ENCODE measurements around the gene UTF1.

Gene UTF1, protein sequence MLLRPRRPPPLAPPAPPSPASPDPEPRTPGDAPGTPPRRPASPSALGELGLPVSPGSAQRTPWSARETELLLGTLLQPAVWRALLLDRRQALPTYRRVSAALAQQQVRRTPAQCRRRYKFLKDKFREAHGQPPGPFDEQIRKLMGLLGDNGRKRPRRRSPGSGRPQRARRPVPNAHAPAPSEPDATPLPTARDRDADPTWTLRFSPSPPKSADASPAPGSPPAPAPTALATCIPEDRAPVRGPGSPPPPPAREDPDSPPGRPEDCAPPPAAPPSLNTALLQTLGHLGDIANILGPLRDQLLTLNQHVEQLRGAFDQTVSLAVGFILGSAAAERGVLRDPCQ

DNA sequence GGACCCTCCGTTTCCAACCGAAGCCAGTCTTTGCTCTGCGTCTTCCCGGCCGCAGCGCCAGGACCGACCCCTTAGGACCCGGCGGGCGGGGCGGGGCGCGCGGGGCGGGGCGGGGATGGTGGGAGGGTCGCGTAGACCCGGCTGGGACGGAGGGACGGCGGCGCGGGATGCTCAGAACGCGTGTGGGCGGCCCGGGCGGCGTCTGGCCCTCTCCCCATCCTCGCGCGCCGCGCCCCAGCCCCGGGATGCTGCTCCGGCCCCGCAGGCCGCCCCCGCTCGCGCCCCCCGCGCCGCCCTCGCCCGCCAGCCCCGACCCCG, at the start of gene UTF1:
Gene UTF1 (plus strand): TSS at position 174 of the 318 bp plus-strand sequence. CDS start 72 bp downstream, at position 246.
- DNase-seq (ENCODE audit: low read depth), result no peak

DNA sequence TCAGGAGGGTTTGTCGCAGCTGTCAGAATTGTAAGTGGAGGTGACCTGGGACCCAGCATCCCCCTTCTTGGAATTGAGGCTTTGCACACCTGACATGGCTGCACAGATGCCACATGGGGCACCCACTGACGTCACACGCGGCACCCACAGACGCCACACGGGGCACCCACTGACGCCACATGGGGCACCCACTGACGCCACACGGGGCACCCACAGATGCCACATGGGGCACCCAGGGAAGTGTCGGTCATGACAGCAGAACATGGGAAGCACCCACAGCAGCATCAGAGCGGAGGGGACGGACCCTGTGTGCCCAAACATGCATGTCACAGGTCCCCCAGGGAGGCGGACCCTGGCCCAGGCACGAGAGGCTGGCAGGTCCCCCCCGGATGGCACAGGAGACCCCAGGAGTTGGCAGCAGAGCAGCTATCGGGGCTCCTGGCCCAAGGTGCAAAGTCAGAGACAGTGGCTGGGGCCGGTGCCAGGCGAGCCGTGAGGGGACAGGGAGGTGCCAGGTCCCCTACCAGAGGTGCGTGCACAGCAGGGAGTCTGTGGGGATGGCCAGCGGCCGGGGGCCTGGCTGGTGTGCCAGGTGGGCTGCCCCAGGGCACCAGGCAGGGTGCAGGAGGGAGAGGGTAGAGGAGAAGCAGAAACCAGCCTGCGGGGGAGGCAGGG, 48.9 kb upstream of the UTF1 start:
- DNase-seq (ENCODE audit: low read depth), result no peak

DNA sequence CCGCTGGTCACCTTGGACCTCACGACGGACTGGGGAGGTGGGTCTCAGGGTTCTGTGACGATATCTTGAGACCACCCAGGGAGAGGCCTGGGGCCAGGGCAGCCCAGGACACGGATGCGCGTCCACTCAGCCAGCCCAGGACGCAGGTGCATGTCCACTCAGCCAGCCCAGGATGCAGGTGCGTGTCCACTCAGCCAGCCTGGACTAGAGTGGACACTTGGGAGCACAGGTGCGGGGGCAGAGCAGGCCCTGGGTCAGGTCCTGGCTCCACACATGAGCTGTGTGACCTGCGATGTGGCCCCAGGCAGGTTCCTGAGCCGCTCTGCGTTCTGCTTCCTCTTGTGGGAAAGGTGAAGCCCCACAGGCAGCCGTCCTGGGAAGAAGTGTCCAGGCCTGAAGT, 47.8 kb upstream of the UTF1 start:
- DNase-seq (ENCODE audit: low read depth), result no peak

DNA sequence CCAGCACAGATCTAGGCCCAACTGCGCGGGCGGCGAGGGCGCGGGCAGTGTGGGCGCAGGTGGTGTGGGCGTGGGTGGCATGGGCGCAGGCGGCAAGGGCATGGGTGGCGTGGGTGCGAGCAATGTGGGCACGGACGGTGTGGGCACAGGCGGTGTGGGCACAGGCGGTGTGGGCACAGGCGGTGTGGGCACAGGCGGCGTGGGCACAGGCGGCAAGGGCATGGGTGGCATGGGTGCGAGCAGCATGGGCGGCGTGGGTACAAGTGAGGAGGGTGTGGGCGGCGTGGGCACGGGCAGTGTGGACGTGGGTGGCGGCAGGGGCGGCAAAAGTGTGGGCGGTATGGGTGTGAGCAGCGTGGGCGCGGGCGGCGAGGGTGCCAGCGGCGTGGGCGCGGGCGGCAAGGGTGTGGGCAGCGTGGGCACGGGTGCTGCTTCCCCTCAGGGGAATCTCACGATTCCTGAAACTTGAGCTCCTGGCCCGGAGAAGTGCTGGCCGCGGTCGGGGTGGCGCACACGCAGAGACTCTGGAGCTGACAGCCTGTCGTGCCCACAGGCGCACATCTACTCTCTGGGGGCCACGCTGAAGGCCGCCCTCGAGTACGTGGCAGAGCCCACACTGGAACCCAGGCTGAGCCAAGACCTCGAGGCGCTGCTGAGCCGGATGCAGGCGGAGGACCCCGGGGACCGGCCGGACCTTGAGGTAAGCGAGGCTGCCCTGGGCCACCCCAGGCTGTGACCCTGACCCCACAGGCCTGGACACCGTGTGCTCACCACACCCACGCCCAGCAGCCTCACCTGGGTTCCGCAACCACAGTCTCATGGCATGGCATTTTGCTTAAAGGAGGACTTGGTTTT, 47.0 kb upstream of the UTF1 start:
- no peak for DNase-seq (ENCODE audit: low read depth)

DNA sequence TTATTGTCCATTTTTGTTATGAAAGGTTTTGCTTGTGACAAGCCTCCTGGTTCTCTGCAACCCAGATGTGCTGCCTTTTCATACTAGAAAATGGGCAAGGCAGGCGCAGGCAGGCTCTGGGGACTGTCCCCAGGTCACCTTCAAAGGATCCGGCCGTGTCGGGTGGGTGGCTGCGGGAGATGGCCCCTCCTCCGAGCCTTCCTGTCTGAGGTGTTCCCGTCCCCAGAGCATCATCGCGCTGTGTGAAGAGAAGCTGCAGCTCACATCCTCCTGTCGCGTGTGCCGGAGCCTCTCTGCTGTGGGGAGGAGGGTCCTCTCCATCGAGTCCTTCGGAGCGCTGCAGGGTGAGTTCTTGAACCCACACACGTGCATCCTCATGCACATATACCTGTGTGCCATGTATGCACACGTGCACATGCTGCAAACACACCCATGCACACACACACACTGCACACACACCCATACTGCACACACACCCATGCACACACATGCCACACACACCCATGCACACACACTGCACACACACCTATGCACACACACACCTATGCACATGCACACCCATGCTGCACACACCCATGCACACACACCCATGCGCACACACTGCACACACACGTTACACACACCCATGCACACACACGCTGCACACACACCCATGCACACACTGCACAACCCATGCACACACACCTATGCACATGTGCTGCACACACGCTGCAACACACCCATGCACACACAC, 46.2 kb upstream of the UTF1 start:
- no peak for DNase-seq (ENCODE audit: low read depth)

DNA sequence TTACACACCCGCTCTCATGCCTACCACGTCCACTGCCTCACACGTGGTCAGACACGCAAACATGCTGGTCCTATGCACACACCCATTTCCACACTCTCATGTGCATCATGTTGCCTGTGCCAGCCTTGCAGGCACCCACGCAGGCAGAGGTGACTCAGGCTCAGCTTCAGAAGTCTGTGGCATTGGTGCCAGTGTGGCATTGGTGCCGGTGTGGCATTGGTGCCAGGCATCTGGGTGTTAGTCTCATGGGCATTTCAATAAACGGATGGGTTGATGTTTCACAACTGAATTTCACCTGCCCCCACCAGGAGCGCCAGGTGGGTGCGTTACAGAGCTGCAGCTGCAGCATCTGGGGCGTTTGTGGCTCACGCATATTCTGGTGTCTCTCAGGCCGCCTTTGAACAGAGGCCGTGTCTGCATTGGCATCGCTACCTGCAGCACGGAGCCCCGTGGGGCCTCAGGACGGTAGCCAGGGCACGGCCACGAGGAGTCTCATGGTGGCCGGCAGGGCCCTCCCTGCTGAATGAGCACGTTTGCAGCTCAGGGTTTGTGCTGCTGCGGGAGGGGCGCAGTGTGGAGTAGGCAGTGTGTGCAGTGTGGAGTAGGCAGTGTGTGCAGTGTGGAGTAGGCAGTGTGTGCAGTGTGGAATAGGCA, 45.3 kb upstream of the UTF1 start:
- no peak for DNase-seq (ENCODE audit: low read depth)

DNA sequence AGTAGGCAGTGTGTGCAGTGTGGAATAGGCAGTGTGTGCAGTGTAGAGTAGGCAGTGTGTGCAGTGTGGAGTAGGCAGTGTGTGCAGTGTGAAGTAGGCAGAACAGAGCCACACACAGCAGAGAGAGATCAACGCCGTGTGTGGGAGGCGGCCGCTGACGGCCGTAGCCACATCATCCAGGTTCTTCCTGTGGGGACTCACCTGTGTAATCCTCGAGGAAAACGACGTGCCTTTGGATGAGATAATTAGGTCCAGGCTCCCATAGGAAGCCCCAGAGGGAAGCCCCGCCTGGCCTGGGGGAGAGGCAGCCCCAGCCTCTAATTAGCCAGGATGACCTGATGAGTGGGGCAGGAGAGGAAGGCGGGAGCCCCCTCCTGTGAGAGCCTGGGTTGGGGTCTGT, 44.6 kb upstream of the UTF1 start:
- DNase-seq (ENCODE audit: low read depth), result no peak

DNA sequence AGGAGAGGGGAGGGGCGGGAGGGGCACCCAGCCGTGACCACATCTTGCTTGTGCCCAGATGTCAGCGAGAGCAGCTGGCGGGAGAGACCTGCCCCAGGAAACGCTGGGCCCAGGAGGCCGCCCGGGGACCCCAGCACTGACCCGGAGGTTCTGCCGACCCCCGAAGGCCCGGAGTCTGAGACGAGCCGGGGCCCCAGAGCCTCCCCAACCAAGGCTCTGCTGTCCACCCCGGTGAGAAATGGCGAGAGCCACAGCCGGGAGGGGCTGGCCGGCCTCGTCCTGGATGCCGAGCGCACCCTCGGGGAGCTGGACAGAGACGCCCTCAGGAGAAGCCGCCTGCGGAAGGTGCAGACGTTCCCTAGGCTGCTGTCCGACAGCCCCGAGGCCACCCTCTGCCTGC, 44.1 kb upstream of the UTF1 start:
- no peak for DNase-seq (ENCODE audit: low read depth)

DNA sequence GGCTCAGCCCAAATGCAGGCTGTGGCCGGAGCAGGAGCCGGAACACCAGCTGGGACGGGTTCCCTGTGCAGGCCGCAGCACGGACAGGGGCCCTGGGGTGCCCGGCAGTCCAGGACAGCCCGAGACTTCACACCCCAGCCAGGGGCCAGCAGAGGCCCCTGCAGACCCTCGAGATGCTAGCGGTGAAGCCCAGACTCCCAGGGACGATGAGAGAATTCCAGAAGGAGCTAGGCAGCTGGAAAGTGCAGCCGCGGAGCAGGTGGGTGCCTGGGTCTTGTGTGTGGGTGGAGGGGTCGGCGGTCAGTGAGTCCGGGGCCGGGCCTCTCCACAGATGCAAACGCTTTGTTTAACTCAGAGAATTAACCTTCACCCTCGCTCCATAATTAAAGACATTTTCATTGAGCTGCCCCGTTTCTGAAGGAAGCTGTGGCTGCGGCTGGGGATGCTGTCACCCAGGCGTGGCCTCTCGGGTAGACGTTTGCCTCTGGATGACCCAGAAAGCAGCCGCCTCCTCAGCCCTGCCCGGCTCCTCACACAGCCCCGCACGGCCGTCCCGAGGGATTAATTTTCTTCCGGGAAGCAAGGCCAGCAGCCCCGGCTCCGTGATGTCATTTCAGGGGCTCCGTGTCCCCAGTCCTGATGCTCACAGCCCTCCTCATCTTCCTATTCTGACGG, 43.5 kb upstream of the UTF1 start:
- no peak for DNase-seq (ENCODE audit: low read depth)

DNA sequence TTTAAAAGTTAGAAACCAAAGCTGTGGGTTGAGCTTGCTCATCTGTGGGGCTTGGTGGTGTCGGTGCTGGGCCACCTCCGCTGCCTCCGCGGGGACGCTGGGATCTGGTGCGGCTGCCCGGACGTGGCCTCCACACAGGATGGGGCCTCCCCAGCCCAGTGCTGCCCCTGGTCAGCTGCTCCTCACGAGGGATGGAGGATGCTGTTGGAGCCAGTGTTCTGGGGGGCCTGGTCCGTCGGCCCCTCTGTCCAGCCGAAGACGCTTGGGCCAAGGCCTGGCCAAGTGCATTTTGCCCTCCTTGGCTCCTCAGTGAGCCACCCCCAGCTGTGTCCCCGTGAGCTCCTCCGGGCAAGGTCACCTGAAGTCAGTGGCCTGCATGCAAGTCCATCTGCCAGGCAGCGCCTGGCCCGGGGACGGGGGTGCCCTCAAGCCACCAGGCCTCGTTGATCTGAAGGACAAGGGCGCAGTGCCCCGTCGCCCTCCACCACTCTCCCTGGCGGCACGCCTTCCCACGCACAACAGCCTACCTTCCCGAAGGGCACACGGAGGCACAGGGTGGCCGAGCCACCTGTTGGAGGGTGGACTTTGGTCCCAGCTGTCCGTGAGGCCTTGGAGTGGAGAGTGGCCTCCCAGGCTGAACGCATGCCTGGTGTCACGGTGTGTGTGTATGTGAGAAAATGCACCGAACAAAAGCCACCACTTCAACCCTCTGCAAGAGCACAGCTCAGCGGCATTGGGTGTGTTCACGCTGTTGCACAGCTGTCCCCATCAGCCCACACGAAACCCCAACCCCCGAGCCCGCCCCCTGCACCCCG, 42.7 kb upstream of the UTF1 start:
- no peak for DNase-seq (ENCODE audit: low read depth)

DNA sequence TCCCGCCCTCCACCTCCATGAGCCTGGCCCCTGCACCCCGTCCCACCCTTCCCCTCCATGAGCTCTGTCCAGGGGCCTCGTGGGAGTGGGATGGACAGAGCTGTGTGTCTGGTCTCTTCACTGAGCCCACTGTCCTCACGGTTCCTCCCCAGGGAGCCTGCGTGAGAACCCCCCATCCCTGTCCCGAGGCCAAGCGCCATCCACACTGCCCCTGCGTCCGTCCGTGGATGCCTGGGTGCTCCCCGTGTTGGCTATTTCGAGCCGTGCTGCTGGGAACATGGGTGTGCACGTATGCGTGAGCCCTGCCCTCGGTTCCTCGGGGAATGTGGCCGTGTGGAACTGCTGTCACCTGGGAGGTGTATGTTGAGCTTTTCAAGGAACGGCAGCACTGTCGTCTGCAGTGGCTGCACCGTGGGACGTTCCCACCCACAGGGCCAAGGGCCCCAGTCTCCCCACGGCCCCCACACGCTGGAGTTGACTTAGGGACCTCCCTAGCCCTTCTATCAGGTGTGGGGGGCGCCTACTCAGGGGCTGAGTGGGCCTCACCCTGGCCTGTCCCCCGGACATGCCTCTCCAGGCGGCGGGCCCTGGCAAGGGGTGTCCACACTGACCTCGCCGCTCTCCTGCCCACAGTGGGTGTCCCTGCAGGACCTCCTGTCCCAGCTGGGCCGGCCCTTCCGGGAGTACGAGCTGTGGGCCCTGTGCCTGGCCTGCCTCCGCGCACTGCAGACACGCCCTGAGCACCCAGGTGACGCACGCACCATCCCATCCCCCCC, 41.9 kb upstream of the UTF1 start:
- no peak for DNase-seq (ENCODE audit: low read depth)

DNA sequence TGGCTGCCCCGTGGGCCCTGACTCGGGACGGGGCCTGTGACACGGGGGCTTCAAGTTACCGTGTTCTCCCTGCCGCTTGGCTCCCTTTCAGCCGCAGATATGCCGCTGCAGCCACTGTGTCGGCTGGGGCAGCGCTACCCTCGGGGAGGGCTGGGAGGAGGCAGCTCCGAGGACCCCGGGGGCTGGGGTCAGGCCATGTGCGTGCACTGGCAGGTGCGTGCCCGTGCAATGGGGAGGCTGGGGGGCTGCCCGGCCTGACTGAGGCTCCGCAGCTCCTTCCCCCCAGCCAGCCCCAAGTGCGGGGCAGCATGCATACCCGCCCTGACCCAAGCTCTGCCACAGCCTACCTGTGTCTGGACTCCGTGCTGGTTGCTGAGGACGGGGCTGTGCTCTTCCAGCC, 40.8 kb upstream of the UTF1 start:
- DNase-seq (ENCODE audit: low read depth), result no peak

DNA sequence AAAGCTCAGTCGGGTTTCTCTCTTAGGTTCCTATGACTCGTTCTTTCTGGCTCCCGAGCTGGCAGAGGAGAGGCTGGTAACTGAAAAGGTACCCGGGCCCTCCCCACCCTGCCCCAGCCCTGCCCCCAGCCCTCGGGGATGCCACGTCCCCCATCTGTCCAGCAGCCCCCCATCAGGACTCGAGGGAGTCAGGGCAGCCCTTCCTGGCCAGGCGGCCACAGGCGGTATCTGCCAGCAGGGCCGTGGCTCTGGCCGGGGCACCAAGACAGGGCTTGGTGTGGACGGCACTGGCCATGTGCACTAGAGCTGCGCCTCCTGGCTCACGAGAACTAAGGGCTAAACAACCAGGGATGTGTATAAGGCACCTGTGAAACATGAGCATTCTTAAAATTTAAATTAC, 40.3 kb upstream of the UTF1 start:
- DNase-seq (ENCODE audit: low read depth), result no peak

DNA sequence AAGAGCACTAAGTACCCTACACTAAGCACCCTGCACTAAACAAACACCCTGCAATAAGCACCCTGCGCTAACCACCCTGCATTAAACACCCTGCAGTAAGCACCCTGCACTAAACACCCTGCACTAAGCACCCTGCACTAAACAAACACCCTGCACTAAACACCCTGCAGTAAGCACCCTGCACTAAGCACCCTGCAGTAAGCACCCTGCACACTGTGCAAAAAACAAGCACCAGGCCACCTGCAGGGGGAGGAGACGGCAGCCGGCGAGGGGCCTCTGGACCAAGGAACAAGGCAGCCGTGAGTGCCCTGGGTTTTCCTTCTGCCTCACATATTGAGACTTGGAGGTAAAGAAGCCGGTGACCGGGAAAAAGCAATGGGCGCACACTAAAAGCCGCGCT, 39.8 kb upstream of the UTF1 start:
- no peak for DNase-seq (ENCODE audit: low read depth)

DNA sequence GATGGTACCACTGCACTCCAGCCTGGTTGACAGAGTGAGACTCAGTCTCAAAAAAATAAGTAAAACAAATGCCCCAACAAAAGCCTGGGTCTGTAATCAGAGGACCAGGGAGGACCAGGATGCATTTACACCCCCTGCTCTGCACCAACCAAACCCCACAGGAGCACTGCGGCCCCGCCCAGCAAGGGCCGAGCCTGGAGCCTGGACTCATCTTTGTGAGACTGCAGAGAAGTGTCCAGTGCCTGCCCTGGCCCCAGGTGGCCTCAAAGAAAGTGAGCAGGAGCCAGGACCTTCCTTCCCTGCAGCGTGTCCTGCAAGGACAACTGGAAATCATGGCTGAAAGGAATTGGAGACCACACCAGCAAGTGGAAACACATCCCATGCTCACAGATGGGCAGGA, 38.4 kb upstream of the UTF1 start:
- DNase-seq (ENCODE audit: low read depth), result no peak

DNA sequence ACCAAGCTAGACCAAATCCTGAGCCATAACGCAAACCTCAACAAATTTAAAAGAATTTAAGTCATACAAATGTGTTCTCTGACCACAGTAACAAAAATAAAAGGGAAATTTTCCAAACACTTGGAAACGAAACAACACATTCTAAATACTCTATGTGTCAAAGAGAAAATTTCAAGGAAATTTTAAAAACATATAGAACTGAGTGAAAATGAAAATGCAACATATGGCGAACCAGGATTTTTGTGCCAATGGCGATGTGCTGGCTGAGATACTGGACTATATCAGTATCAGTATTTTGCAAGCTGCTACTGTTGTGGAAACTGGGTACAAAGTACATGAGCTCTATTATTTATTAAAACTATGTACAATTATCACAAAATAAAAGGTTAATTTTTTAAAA, 35.9 kb upstream of the UTF1 start:
- DNase-seq (ENCODE audit: low read depth), result no peak

DNA sequence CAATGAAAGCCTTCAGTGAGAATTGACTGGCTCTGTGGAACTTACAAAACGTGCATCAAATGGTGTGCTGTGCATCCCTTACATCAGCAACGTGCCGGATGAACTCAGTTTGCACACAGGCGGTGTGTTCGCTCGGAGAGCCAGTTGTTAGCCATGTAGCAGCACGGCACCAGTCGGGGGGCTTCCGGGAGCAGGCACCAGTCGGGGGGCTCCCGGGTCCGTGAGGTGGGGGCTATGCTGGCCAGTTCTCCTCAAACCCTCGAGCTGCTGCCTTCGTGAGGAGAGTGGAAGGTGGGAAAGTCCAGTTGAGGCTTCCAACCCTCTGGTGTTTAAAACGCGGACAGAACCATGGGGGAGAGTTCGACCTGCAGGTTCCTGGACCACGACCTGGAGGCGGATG, 34.9 kb upstream of the UTF1 start:
- DNase-seq (ENCODE audit: low read depth), result no peak

DNA sequence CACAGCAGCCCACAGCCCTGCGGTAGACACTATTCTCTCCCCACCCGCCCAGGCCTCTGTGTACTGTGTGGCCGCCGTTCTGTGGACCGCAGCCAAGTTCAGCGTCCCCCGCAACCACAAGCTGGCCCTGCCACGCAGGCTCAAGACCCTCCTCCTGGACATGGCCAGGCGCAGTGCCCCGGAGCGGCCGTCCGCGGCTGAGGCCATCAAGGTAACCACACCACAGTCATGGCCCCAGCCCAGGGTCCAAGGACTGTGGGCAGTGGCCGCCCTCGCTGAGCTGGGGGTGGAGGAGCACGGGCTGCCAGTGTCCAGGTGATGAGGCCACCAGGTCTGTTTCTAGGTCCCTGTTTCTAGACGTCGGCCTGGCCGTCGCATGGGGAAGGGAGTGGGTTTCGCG, 34.4 kb upstream of the UTF1 start:
- no peak for DNase-seq (ENCODE audit: low read depth)

DNA sequence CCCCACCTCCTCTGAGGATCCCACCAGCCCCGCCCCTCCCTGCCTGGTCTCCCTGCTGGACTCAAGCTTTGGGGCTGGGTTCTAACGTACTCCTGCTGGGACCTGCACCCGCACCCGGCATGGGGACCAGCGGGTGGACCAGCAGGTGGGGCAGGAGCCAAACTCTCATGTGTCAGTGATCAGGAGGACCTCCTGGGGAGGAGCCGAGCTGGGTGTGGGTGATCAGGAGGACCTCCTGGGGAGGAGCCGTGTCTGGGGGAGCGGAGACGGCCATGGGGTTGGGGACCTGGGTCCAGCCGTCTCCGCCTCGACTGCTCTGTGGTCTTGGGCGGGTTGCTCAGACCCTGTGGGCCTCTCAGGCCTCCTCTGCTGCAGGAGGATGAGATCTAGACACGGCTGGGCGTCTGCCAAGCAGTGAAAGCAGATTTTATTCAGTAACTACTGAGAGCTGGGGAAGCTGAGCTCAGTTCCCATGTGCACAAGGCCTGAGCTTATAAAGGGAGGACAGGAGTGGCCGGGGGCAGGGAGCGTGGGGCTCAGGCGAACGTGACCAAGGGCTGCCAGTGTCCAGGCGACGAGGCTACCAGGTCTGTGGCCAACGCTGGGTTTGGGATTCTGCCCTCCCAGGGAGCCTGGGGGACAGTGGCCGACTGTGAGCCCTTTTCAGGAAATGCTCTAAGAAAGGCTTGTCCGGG, 33.6 kb upstream of the UTF1 start:
- no peak for DNase-seq (ENCODE audit: low read depth)
